ENCODE results near the gene ZFPL1.

Gene ZFPL1

DNA sequence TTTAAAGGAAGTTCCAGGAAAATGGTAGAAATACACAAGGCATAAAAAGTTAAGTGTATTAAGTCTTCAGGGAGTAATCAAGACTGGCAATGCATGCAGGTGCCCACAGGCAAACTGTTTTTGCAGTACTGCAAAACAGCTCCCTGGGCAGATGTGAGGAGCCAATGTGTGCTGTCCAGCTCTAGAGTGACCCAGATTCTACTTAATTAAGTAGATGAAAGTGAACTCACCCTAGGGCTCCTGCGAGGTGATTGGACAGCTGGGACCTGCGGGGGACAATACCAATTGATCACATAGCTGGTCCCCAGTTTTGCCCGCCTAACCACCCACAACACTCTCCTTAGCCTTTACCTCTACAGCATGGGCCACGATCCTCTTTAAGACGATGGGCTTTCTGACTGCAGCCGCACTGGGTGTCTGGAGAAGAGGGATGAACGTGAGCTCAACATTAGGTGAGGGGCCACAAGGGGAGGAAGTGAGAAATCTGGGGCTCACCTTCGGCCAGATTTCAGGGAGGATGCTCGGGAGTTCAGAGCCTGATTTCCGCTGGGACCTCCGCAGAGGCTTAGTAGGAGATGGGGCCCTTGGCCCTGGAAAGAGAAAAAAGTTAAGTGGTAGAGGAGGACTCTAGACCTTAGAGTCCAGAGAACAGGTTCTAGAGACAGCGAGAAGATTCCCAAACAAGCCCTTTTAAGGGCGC is 738 bp upstream of the ZFPL1 start:
- H3K4me3 ChIP-seq (ENCODE audit: low read depth, low read length): peak overlapping the region; percentile 96
- no peak for DNase-seq (ENCODE audit: low read depth)

GRCh38 chr11:65084598-65085375 is 765 bp downstream of the ZFPL1 start:
- TF ChIP-seq POLR2A (IDR thresholded peaks at IDR 0.05; ENCODE audit: extremely low read depth, insufficient read length): no peak
- no peak for TF ChIP-seq MYC (IDR thresholded peaks at IDR 0.05; ENCODE audit: low read depth, low read length)
- peak overlapping the region; percentile 96 for H3K4me3 ChIP-seq (ENCODE audit: low read depth, low read length)
- no peak for DNase-seq (ENCODE audit: low read depth)

More for the DNA sequence above, 738 bp upstream of the ZFPL1 start:
- TF ChIP-seq MYC (IDR thresholded peaks at IDR 0.05; ENCODE audit: low read depth, low read length) (no peak), CTCF (IDR thresholded peaks at IDR 0.05; ENCODE audit: low read depth, low read length) (no peak), POLR2A (IDR thresholded peaks at IDR 0.05; ENCODE audit: extremely low read depth, insufficient read length) (no peak)
- TF ChIP-seq, protein P1, sequence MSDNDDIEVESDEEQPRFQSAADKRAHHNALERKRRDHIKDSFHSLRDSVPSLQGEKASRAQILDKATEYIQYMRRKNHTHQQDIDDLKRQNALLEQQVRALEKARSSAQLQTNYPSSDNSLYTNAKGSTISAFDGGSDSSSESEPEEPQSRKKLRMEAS (IDR thresholded peaks at IDR 0.05; ENCODE audit: low read depth, low read length): no peak

- no peak overlapping the region for H3K4me3 ChIP-seq (ENCODE audit: low read depth, low read length)
- no peak for DNase-seq (ENCODE audit: low read depth)
- TF ChIP-seq, protein P1 (IDR thresholded peaks at IDR 0.05; ENCODE audit: low read depth, low read length): no peak
- TF ChIP-seq MYC (IDR thresholded peaks at IDR 0.05; ENCODE audit: low read depth, low read length) (no peak), CTCF (IDR thresholded peaks at IDR 0.05; ENCODE audit: low read depth, low read length) (no peak), POLR2A (IDR thresholded peaks at IDR 0.05; ENCODE audit: extremely low read depth, insufficient read length) (no peak)
These were observed 1.4 kb downstream of the ZFPL1 start for GRCh38 chr11:65085446-65085845.

DNA sequence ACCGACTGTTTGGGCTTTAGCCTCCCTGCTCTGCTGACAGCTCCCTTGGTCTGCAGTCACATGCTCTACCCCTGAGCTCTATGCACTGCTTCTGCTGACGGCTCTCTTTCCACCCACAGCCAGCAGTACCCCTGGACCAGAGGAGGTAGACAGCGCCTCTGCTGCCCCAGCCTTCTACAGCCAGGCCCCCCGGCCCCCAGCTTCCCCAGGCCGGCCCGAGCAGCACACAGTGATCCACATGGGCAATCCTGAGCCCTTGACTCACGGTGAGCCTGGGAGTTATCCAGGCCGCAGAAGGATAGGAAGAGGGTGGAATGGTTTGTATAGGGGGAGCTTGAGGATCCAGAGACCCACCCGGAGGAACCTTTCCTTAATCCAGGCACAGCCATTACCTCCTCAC is 2.8 kb downstream of the ZFPL1 start:
- no peak overlapping the region for H3K4me3 ChIP-seq (ENCODE audit: low read depth, low read length)
- DNase-seq (ENCODE audit: low read depth): no peak
- TF ChIP-seq CTCF (IDR thresholded peaks at IDR 0.05; ENCODE audit: low read depth, low read length) (no peak), POLR2A (IDR thresholded peaks at IDR 0.05; ENCODE audit: extremely low read depth, insufficient read length) (no peak), MYC (IDR thresholded peaks at IDR 0.05; ENCODE audit: low read depth, low read length) (no peak)

- TF ChIP-seq MYC (IDR thresholded peaks at IDR 0.05; ENCODE audit: low read depth, low read length) (no peak), POLR2A (IDR thresholded peaks at IDR 0.05; ENCODE audit: extremely low read depth, insufficient read length) (no peak), CTCF (IDR thresholded peaks at IDR 0.05; ENCODE audit: low read depth, low read length) (no peak)
- TF ChIP-seq, protein P1 (IDR thresholded peaks at IDR 0.05; ENCODE audit: low read depth, low read length): no peak
- DNase-seq (ENCODE audit: low read depth): no peak
These were observed 3.2 kb downstream of the ZFPL1 start for GRCh38 chr11:65087216-65087615.

GRCh38 chr11:65087827-65088226 is 3.8 kb downstream of the ZFPL1 start:
- DNase-seq (ENCODE audit: low read depth): no peak
- TF ChIP-seq, protein P1 (IDR thresholded peaks at IDR 0.05; ENCODE audit: low read depth, low read length): no peak
- TF ChIP-seq CTCF (IDR thresholded peaks at IDR 0.05; ENCODE audit: low read depth, low read length) (no peak), POLR2A (IDR thresholded peaks at IDR 0.05; ENCODE audit: extremely low read depth, insufficient read length) (no peak), MYC (IDR thresholded peaks at IDR 0.05; ENCODE audit: low read depth, low read length) (no peak)
- H3K4me3 ChIP-seq (ENCODE audit: low read depth, low read length): no peak overlapping the region

More at GRCh38 chr11:65087216-65087615, 3.2 kb downstream of the ZFPL1 start:
- no peak overlapping the region for H3K4me3 ChIP-seq (ENCODE audit: low read depth, low read length)
